ENCODE results near the gene SFT2D1.
"Not testable (repeated sequence)": the region's sequence is repeated elsewhere in the genome, so short reads cannot be mapped to it uniquely, and the experiment has no call there.

SFT2D1 gene

GRCh38 chr6:166362427-166362826, 20.1 kb upstream of the SFT2D1 start:
- DNase-seq (ENCODE audit: low spot score), result not testable (repeated sequence)

- DNase-seq (ENCODE audit: low spot score), result no peak
Measured at GRCh38 chr6:166361077-166361429, 18.7 kb upstream of the SFT2D1 start.

GRCh38 chr6:166360243-166361076, 18.1 kb upstream of the SFT2D1 start:
- DNase-seq (ENCODE audit: low spot score), result no peak

- no peak for DNase-seq (ENCODE audit: low spot score)
Measured at GRCh38 chr6:166355552-166355951, 13.2 kb upstream of the SFT2D1 start.

GRCh38 chr6:166354965-166355364, 12.6 kb upstream of the SFT2D1 start:
- DNase-seq (ENCODE audit: low spot score), result no peak

GRCh38 chr6:166354143-166354542, 11.8 kb upstream of the SFT2D1 start:
- DNase-seq (ENCODE audit: low spot score), result no peak

GRCh38 chr6:166353507-166353906, 11.2 kb upstream of the SFT2D1 start:
- no peak for DNase-seq (ENCODE audit: low spot score)

GRCh38 chr6:166352923-166353322, 10.6 kb upstream of the SFT2D1 start:
- no peak for DNase-seq (ENCODE audit: low spot score)

GRCh38 chr6:166351715-166352285, 9.5 kb upstream of the SFT2D1 start:
- no peak for DNase-seq (ENCODE audit: low spot score)

GRCh38 chr6:166348305-166348949, 6.1 kb upstream of the SFT2D1 start:
- no peak for DNase-seq (ENCODE audit: low spot score)

- no peak for DNase-seq (ENCODE audit: low spot score)
Measured at GRCh38 chr6:166346965-166347364, 4.6 kb upstream of the SFT2D1 start.

GRCh38 chr6:166346449-166346848, 4.1 kb upstream of the SFT2D1 start:
- DNase-seq (ENCODE audit: low spot score), result no peak

- DNase-seq (ENCODE audit: low spot score), result not testable (repeated sequence)
Measured at GRCh38 chr6:166345672-166346071, 3.3 kb upstream of the SFT2D1 start.

- not testable (repeated sequence) for DNase-seq (ENCODE audit: low spot score)
Measured at GRCh38 chr6:166344921-166345320, 2.6 kb upstream of the SFT2D1 start.

- DNase-seq (ENCODE audit: low spot score), result no peak
Measured at GRCh38 chr6:166344240-166344639, 1.9 kb upstream of the SFT2D1 start.

GRCh38 chr6:166343150-166343487, 774 bp upstream of the SFT2D1 start:
- no peak for DNase-seq (ENCODE audit: low spot score)

- DNase-seq (ENCODE audit: low spot score), result no peak
Measured at GRCh38 chr6:166341977-166342348, 382 bp downstream of the SFT2D1 start.

GRCh38 chr6:166341464-166341863, 881 bp downstream of the SFT2D1 start:
- DNase-seq (ENCODE audit: low spot score), result no peak

GRCh38 chr6:166338854-166339253, 3.5 kb downstream of the SFT2D1 start:
- no peak for DNase-seq (ENCODE audit: low spot score)

- DNase-seq (ENCODE audit: low spot score), result no peak
Measured at GRCh38 chr6:166336847-166337246, 5.5 kb downstream of the SFT2D1 start.

GRCh38 chr6:166335378-166336302, 6.7 kb downstream of the SFT2D1 start:
- no peak for DNase-seq (ENCODE audit: low spot score)

- DNase-seq (ENCODE audit: low spot score), result no peak
Measured at GRCh38 chr6:166334878-166335277, 7.5 kb downstream of the SFT2D1 start.
